SK-N-SH (cell line): ENCODE measurements around the gene CKS1B. TPM values are rescaled to one million over a fixed set of nuclear protein-coding genes. Genes with fewer than 3 reads are reported as not detected.

Source experiments
- CTCF ChIA-PET: fragments of 300-600, 350-600 bp; formaldehyde crosslinking; extraction: SDS; loops from one replicate; lab custom pipeline; 2021; lab: Yijun Ruan, JAX
- POLR2A ChIA-PET: fragments of 350-600 bp; sonication (Branson Sonifier 250); formaldehyde crosslinking; extraction: SDS; loops from one replicate; lab custom pipeline; 2020; ENCODE audit warnings: antibody characterized with exemption, inconsistent platforms; lab: Yijun Ruan, JAX
- DNase-seq: peaks from one replicate; pipeline ENCODE4 v3.0.0; 2012
- H2AFZ ChIP-seq: fragments of 200-600 bp; sonication (generic); 2 replicates; pipeline ENCODE4 v1.8.1; 2016; ENCODE audit warnings: antibody characterized with exemption, mild to moderate bottlenecking, low read depth
- H3F3A ChIP-seq: fragments of 200-600 bp; sonication (generic); replicated peaks from 2 replicates; pipeline ENCODE3; 2016; ENCODE audit warnings: antibody characterized with exemption, mild to moderate bottlenecking; ENCODE audit not compliant: insufficient read depth
- H3K27ac ChIP-seq, 2 experiments: fragments of 200-500 bp in 1 of 2; fragments of 200-600 bp in 1 of 2; sonication (Bioruptor generic) in 1 of 2; sonication (generic), shearing (Covaris generic) in 1 of 2; 2 replicates each; pipeline versions ENCODE4 v1.5.1 to v1.6.1; 2014 to 2016; ENCODE audit warnings: low read depth in 2 of 2, inconsistent platforms in 1 of 2, low read length in 1 of 2, mild to moderate bottlenecking in 1 of 2, mixed read lengths in 1 of 2
- H3K27me3 ChIP-seq: fragments of 200-600 bp; sonication (generic), shearing (Covaris generic); 2 replicates; pipeline ENCODE4 v1.6.1; 2016; ENCODE audit warnings: mixed run types; ENCODE audit not compliant: insufficient read depth
- H3K36me3 ChIP-seq, 2 experiments: fragments of 200-500 bp in 1 of 2; fragments of 200-600 bp in 1 of 2; sonication (Bioruptor generic) in 1 of 2; sonication (generic) in 1 of 2; replicated peaks in 1 of 2; 2 replicates each; pipeline versions ENCODE3 to v1.5.1; 2014 to 2016; ENCODE audit warnings: low read length in 1 of 2, mild to moderate bottlenecking in 1 of 2; ENCODE audit not compliant: insufficient read depth in 2 of 2, control insufficient read depth in 1 of 2
- H3K4me1 ChIP-seq, 2 experiments: fragments of 200-500 bp in 1 of 2; fragments of 200-600 bp in 1 of 2; sonication (Bioruptor generic) in 1 of 2; sonication (generic), shearing (Covaris generic) in 1 of 2; 2 replicates each; pipeline versions ENCODE4 v1.5.1 to v1.6.1; 2014 to 2016; ENCODE audit warnings: low read depth in 1 of 2, low read length in 1 of 2, mixed run types in 1 of 2; ENCODE audit not compliant: insufficient read depth in 2 of 2, control insufficient read depth in 1 of 2
- H3K4me2 ChIP-seq: fragments of 200-600 bp; sonication (generic), shearing (Covaris generic); 2 replicates; pipeline ENCODE4 v1.6.1; 2017; ENCODE audit warnings: mixed run types
- H3K4me3 ChIP-seq, 2 experiments: fragments of 200-500 bp in 1 of 2; fragments of 200-600 bp in 1 of 2; sonication (Bioruptor generic) in 1 of 2; sonication (generic), shearing (Covaris generic) in 1 of 2; 2 replicates each; pipeline versions ENCODE4 v1.5.1 to v1.8.1; 2014 to 2016; ENCODE audit warnings: low read depth in 2 of 2, inconsistent platforms in 1 of 2, low read length in 1 of 2, mild to moderate bottlenecking in 1 of 2, mixed read lengths in 1 of 2, moderate library complexity in 1 of 2
- H3K79me2 ChIP-seq: fragments of 200-600 bp; sonication (generic); 2 replicates; pipeline ENCODE4 v1.8.1; 2017; ENCODE audit warnings: mild to moderate bottlenecking; ENCODE audit not compliant: insufficient read depth
- H3K9ac ChIP-seq: fragments of 200-600 bp; sonication (generic); 2 replicates; pipeline ENCODE4 v1.6.1; 2017; ENCODE audit warnings: mixed run types
- H3K9me2 ChIP-seq: fragments of 200-600 bp; sonication (generic); 2 replicates; pipeline ENCODE4 v1.6.1; 2017; ENCODE audit warnings: mixed run types
- H3K9me3 ChIP-seq: fragments of 200-600 bp; sonication (generic); 2 replicates; pipeline ENCODE4 v1.6.1; 2017; ENCODE audit warnings: mixed run types, mild to moderate bottlenecking, moderate library complexity
- H4K20me1 ChIP-seq: fragments of 200-600 bp; sonication (generic); 2 replicates; pipeline ENCODE4 v1.6.1; 2017; ENCODE audit warnings: mild to moderate bottlenecking, mixed run types; ENCODE audit not compliant: insufficient read depth
- CTCF ChIP-seq: fragments of 200-600 bp; sonication (generic); IDR thresholded peaks from 2 replicates; pipeline ENCODE4 v1.6.1; 2017; ENCODE audit warnings: antibody characterized with exemption, mild to moderate bottlenecking, moderate library complexity
- ELF1 ChIP-seq: IDR thresholded peaks from 2 replicates; pipeline ENCODE4 v1.4.0; 2012
- EP300 ChIP-seq, 2 experiments: IDR thresholded peaks; 2 replicates each; pipeline versions ENCODE4 v1.4.0 to v1.6.1; 2012; ENCODE audit warnings: borderline replicate concordance in 1 of 2, low read depth in 1 of 2, low read length in 1 of 2
- EZH2phosphoT487 ChIP-seq: fragments of 200-600 bp; sonication (generic); IDR thresholded peaks from 2 replicates; pipeline ENCODE4 v1.6.1; 2017; ENCODE audit warnings: low read depth, mixed run types, mild to moderate bottlenecking, antibody characterized with exemption, moderate library complexity, borderline replicate concordance
- FOSL2 ChIP-seq: IDR thresholded peaks from 2 replicates; pipeline ENCODE4 v1.4.0; 2012; ENCODE audit warnings: low read depth, mild to moderate bottlenecking, moderate library complexity, borderline replicate concordance
- FOXJ3 ChIP-seq: sonication (generic); formaldehyde crosslinking; IDR thresholded peaks from 2 replicates; pipeline ENCODE4 v1.5.1; 2020; ENCODE audit warnings: mild to moderate bottlenecking, missing genetic modification reagents
- GATA2 ChIP-seq: sonication (generic); formaldehyde crosslinking; IDR thresholded peaks from 2 replicates; pipeline ENCODE4 v1.5.0; 2020; ENCODE audit warnings: mild to moderate bottlenecking, missing genetic modification reagents
- MAX ChIP-seq: IDR thresholded peaks from 2 replicates; pipeline ENCODE4 v1.4.0; 2012; ENCODE audit warnings: low read depth
- MXI1 ChIP-seq: IDR thresholded peaks from 2 replicates; pipeline ENCODE4 v1.6.1; 2012; ENCODE audit warnings: mild to moderate bottlenecking, low read depth, low read length, improper control_type of control experiment
- NFIC ChIP-seq: IDR thresholded peaks from 2 replicates; pipeline ENCODE4 v1.4.0; 2012; ENCODE audit warnings: borderline replicate concordance
- NRF1 ChIP-seq: IDR thresholded peaks from 2 replicates; pipeline ENCODE4 v1.6.1; 2012; ENCODE audit warnings: low read depth, mild to moderate bottlenecking, low read length
- RCOR1 ChIP-seq: fragments of 150-350 bp; IDR thresholded peaks from 2 replicates; pipeline ENCODE4 v1.6.1; 2017; ENCODE audit warnings: antibody characterized with exemption, low read length
- REST ChIP-seq: IDR thresholded peaks from 2 replicates; pipeline ENCODE4 v1.6.1; 2012; ENCODE audit warnings: mild to moderate bottlenecking, low read depth, low read length, moderate library complexity
- RXRA ChIP-seq: IDR thresholded peaks from 2 replicates; pipeline ENCODE4 v1.4.0; 2012; ENCODE audit warnings: low read depth, mild to moderate bottlenecking, borderline replicate concordance
- SIN3A ChIP-seq: IDR thresholded peaks from 2 replicates; pipeline ENCODE4 v1.6.1; 2012; ENCODE audit warnings: low read depth, mild to moderate bottlenecking, low read length, moderate library complexity, borderline replicate concordance
- SMC3 ChIP-seq: IDR thresholded peaks from 2 replicates; pipeline ENCODE4 v1.6.1; 2012; ENCODE audit warnings: low read depth, low read length, improper control_type of control experiment
- TAF1 ChIP-seq: IDR thresholded peaks from 2 replicates; pipeline ENCODE4 v1.6.1; 2012; ENCODE audit warnings: low read depth, mild to moderate bottlenecking, low read length, moderate library complexity, borderline replicate concordance
- TEAD4 ChIP-seq: IDR thresholded peaks from 2 replicates; pipeline ENCODE4 v1.4.0; 2012; ENCODE audit warnings: mild to moderate bottlenecking, borderline replicate concordance; ENCODE audit not compliant: insufficient read depth
- YY1 ChIP-seq: IDR thresholded peaks from 2 replicates; pipeline ENCODE4 v1.4.0; 2012; ENCODE audit warnings: low read depth, mild to moderate bottlenecking
- WGBS: methylation state at CpG from one replicate; pipeline ENCODE4 v1.1.6; 2017; ENCODE audit warnings: low lambda C conversion rate; 5-methylcytosine and 5-hydroxymethylcytosine counted together
- polyA plus RNA-seq, 3 experiments: library from polyadenylated mRNA; depleted of rRNA; stranded (reverse); fragments of >200 nt; gene quantifications; 2 replicates each; pipeline ENCODE4 v1.2.3, GENCODE V29; 2012

Gene CKS1B
- polyA plus RNA-seq, 1 of the 3 experiments (the other 2 are of a cell fraction): 308 TPM

- Histone ChIP-seq H3K4me1 (peaks cover 5 to 6% of the 10 kb centered on the region in 2 experiments; a peak in 2 of 4 replicates), H3K27me3 (no peaks in the 10 kb centered on the region), H3K9me3 (no peaks in the 10 kb centered on the region), H3K36me3 (peaks cover 0 to 8% of the 10 kb centered on the region in 2 experiments), H3K9me2 (no peaks in the 10 kb centered on the region), H3K4me2 (no peak overlapping the region), H3K27ac (no peak overlapping the region), H3K9ac (no peak overlapping the region), H3F3A (no peaks in the 10 kb centered on the region), H4K20me1 (no peaks in the 10 kb centered on the region), H3K79me2 (peaks cover 12% of the 10 kb centered on the region; the same call in 1 of the 2 replicates), H3K4me3 (no peak overlapping the region), H2AFZ (no peak overlapping the region)
- ChIA-PET POLR2A (no interaction called here), CTCF (interaction anchor here (1.0 to 1.9 kb wide), 2 partner anchors 12 to 263 kb away, joined by 5 read pairs; no protein-coding TSS in a partner anchor)
- no peak for DNase-seq
- 78% methylated on average over 5 of the region's 11 CpGs for WGBS
- TF ChIP-seq REST (no peak), NFIC (no peak), SIN3A (no peak), FOSL2 (no peak), NRF1 (no peak), SMC3 (no peak), MAX (no peak), FOXJ3 (CRISPR knock-in tag) (no peak)
Measured at GRCh38 chr1:154931940-154932487, 42.5 kb upstream of the CKS1B start.

GRCh38 chr1:154934358-154934948 is 40.0 kb upstream of the CKS1B start:
- H3K4me2 ChIP-seq: no peak overlapping the region
- TF ChIP-seq RXRA (no peak), TAF1 (no peak), ELF1 (no peak), MAX (no peak), GATA2 (CRISPR knock-in tag) (no peak), EP300 (IDR thresholded peaks at IDR 0.05; ENCODE audit: borderline replicate concordance in 1 of 2, low read depth in 1 of 2, low read length in 1 of 2) (no peak), EZH2phosphoT487 (no peak), TEAD4 (no peak), CTCF (no peak), MXI1 (no peak), YY1 (no peak), RCOR1 (no peak)
- TF ChIP-seq, all 33 proteins: peak for 0
- Histone ChIP-seq H2AFZ (no peak overlapping the region), H3K4me3 (no peak overlapping the region), H3K9me3 (no peaks in the 10 kb centered on the region), H3K9me2 (no peaks in the 10 kb centered on the region), H4K20me1 (no peaks in the 10 kb centered on the region), H3K79me2 (peaks cover 12% of the 10 kb centered on the region; the same call in 1 of the 2 replicates), H3K36me3 (peaks cover 0 to under 1% of the 10 kb centered on the region in 2 experiments), H3K27me3 (no peaks in the 10 kb centered on the region), H3K4me1 (peaks cover 10 to 16% of the 10 kb centered on the region in 2 experiments; a peak in 3 of 4 replicates), H3K27ac (no peak overlapping the region), H3F3A (peaks cover 12% of the 10 kb centered on the region), H3K9ac (no peak overlapping the region)
- POLR2A ChIA-PET: no interaction called here
- 89% methylated on average over 5 of the region's 5 CpGs for WGBS
- CTCF ChIA-PET: interaction anchor here (0.8 to 1.7 kb wide), 3 partner anchors 28 to 127 kb away, joined by 3 to 5 read pairs (median 4); partner anchors contain the start of gene PYGO2
- no peak for DNase-seq
